GM23338 (cell line): ENCODE data around the gene MICB. TPM values are rescaled to one million over a fixed set of nuclear protein-coding genes. Genes with fewer than 3 reads are reported as not detected.

Experiments used
- ATAC-seq: fragments of 200-7000 bp; cut with Tn5 transposase; 3 replicates; pipeline ENCODE4 v1.9.1; 2020
- DNase-seq: peaks from one replicate; pipeline ENCODE4 v3.0.0-alpha.2; 2015; ENCODE audit warnings: low spot score
- H2AFZ ChIP-seq: fragments of 200-600 bp; sonication (generic); 2 replicates; pipeline ENCODE4 v1.8.0; 2016; ENCODE audit warnings: antibody characterized with exemption, mild to moderate bottlenecking, moderate library complexity
- H3F3A ChIP-seq: fragments of 200-600 bp; sonication (generic); replicated peaks from 2 replicates; pipeline ENCODE4 v1.8.0; 2017; ENCODE audit warnings: antibody characterized with exemption, mixed run types, low read depth
- H3K27ac ChIP-seq: fragments of 200-600 bp; sonication (generic); 2 replicates; pipeline ENCODE4 v1.6.1; 2016; ENCODE audit warnings: low read depth
- H3K27me3 ChIP-seq: fragments of 200-600 bp; sonication (generic); 2 replicates; pipeline ENCODE4 v1.8.0; 2016; ENCODE audit warnings: mild to moderate bottlenecking, mixed run types, moderate library complexity; ENCODE audit not compliant: insufficient read depth
- H3K36me3 ChIP-seq: fragments of 200-600 bp; sonication (generic); 2 replicates; pipeline ENCODE4 v1.8.0; 2016; ENCODE audit warnings: mild to moderate bottlenecking; ENCODE audit not compliant: insufficient read depth
- H3K4me1 ChIP-seq: fragments of 200-600 bp; sonication (generic); 2 replicates; pipeline ENCODE4 v1.8.0; 2016; ENCODE audit warnings: mild to moderate bottlenecking, moderate library complexity; ENCODE audit not compliant: insufficient read depth
- H3K4me2 ChIP-seq: fragments of 200-600 bp; sonication (generic); 2 replicates; pipeline ENCODE4 v1.7.1; 2017; ENCODE audit warnings: mixed run types
- H3K4me3 ChIP-seq: fragments of 200-600 bp; sonication (generic); 2 replicates; pipeline ENCODE4 v1.6.1; 2016; ENCODE audit warnings: mixed run types
- H3K79me2 ChIP-seq: fragments of 200-600 bp; sonication (generic); replicated peaks from 2 replicates; pipeline ENCODE4 v1.8.0; 2017; ENCODE audit warnings: mild to moderate bottlenecking; ENCODE audit not compliant: insufficient read depth
- H3K9me2 ChIP-seq: fragments of 200-600 bp; sonication (generic); 2 replicates; pipeline ENCODE4 v1.8.0; 2017; ENCODE audit not compliant: insufficient read depth
- H4K20me1 ChIP-seq: fragments of 200-600 bp; sonication (generic); replicated peaks from 2 replicates; pipeline ENCODE4 v1.8.0; 2017; ENCODE audit warnings: mild to moderate bottlenecking; ENCODE audit not compliant: insufficient read depth
- H3K27ac Mint-ChIP-seq: 2 replicates; pipeline ENCODE4 v1.8.0; 2020; ENCODE audit warnings: inconsistent platforms, mild to moderate bottlenecking, moderate library complexity, mixed read lengths
- H3K27me3 Mint-ChIP-seq: 3 replicates; pipeline ENCODE4 v1.8.0; 2022; ENCODE audit warnings: low read depth, mild to moderate bottlenecking, moderate library complexity, mixed read lengths, inconsistent platforms; ENCODE audit not compliant: insufficient read depth, poor library complexity
- H3K36me3 Mint-ChIP-seq: 3 replicates; pipeline ENCODE4 v1.8.0; 2021; ENCODE audit warnings: low read depth, mild to moderate bottlenecking, inconsistent platforms, moderate library complexity, mixed read lengths
- H3K4me1 Mint-ChIP-seq: 3 replicates; pipeline ENCODE4 v1.8.0; 2020; ENCODE audit warnings: mild to moderate bottlenecking, inconsistent platforms, mixed read lengths
- H3K4me3 Mint-ChIP-seq: 3 replicates; pipeline ENCODE4 v1.8.0; 2021; ENCODE audit warnings: moderate library complexity, mild to moderate bottlenecking, inconsistent platforms, mixed read lengths
- H3K9me3 Mint-ChIP-seq: 3 replicates; pipeline ENCODE4 v1.8.0; 2020; ENCODE audit warnings: moderate library complexity, mild to moderate bottlenecking, inconsistent platforms, mixed read lengths
- CREB1 ChIP-seq: fragments of 250-450 bp; sonication (Bioruptor Pico); IDR thresholded peaks from 2 replicates; pipeline ENCODE4 v1.5.0; 2020; ENCODE audit warnings: low read depth, mild to moderate bottlenecking, moderate library complexity
- CTCF ChIP-seq, 2 experiments: fragments of 200-600 bp in 1 of 2; sonication (generic) in 1 of 2; conservative IDR thresholded peaks; 2 replicates each; pipeline versions ENCODE4 v1.5.1 to v1.6.1; 2016 to 2017; ENCODE audit warnings: antibody characterized with exemption in 2 of 2, low read depth in 2 of 2, mild to moderate bottlenecking in 2 of 2, moderate library complexity in 1 of 2
- EZH2 ChIP-seq: fragments of 200-600 bp; sonication (generic); IDR thresholded peaks from one replicate; pipeline ENCODE4 v1.8.0; 2017; ENCODE audit warnings: antibody characterized with exemption, mild to moderate bottlenecking, low read depth; ENCODE audit not compliant: unreplicated experiment
- EZH2phosphoT487 ChIP-seq: fragments of 200-600 bp; sonication (generic); IDR thresholded peaks from one replicate; pipeline ENCODE4 v1.8.1; 2018; ENCODE audit warnings: antibody characterized with exemption; ENCODE audit not compliant: unreplicated experiment
- JUNB ChIP-seq: IDR thresholded peaks from one replicate; pipeline ENCODE4 v1.6.1; 2016; ENCODE audit warnings: antibody characterized with exemption; ENCODE audit not compliant: unreplicated experiment
- NANOG ChIP-seq: IDR thresholded peaks from 2 replicates; pipeline ENCODE4 v1.6.1; 2016; ENCODE audit warnings: antibody characterized with exemption, borderline replicate concordance
- POLR2AphosphoS5 ChIP-seq: IDR thresholded peaks from 2 replicates; pipeline ENCODE4 v1.6.1; 2016; ENCODE audit warnings: antibody characterized with exemption, low read depth
- REST ChIP-seq: IDR thresholded peaks from one replicate; pipeline ENCODE4 v1.6.1; 2018; ENCODE audit warnings: antibody characterized with exemption; ENCODE audit not compliant: unreplicated experiment
- STAT1 ChIP-seq: IDR thresholded peaks from one replicate; pipeline ENCODE4 v1.6.1; 2016; ENCODE audit warnings: antibody characterized with exemption; ENCODE audit not compliant: unreplicated experiment
- ZNF114 ChIP-seq: fragments of 250-450 bp; sonication (Bioruptor Pico); IDR thresholded peaks from 2 replicates; pipeline ENCODE4 v1.5.0; 2020; ENCODE audit warnings: mild to moderate bottlenecking, moderate library complexity
- ZNF331 ChIP-seq: fragments of 250-450 bp; sonication (Bioruptor Pico); IDR thresholded peaks from 2 replicates; pipeline ENCODE4 v1.5.0; 2020; ENCODE audit warnings: low read depth, mild to moderate bottlenecking, moderate library complexity
- ZNF462 ChIP-seq: fragments of 250-450 bp; sonication (Bioruptor Pico); IDR thresholded peaks from 2 replicates; pipeline ENCODE4 v1.5.0; 2020; ENCODE audit warnings: mild to moderate bottlenecking, moderate library complexity
- polyA plus RNA-seq: library from polyadenylated mRNA; unstranded; fragments of >200 nt; fragmentation: Nextera tagmentation; extraction: Ambion mirVana; gene quantifications from 2 replicates; pipeline ENCODE4 v1.2.1, GENCODE V29; 2016
- total RNA-seq: library from RNA; depleted of rRNA; stranded (reverse); fragments of >200 nt; shearing (Covaris generic); gene quantifications from 2 replicates; pipeline ENCODE4 v1.2.3, GENCODE V29; 2014
- TF ChIP-seq, protein P1 (sequence below): IDR thresholded peaks from 2 replicates; pipeline ENCODE4 v1.6.1; 2016; ENCODE audit warnings: antibody characterized with exemption

MICB gene
- total and polyA plus RNA-seq, 2 experiments from 2014 or later: 9.2 to 23.8 TPM

DNA sequence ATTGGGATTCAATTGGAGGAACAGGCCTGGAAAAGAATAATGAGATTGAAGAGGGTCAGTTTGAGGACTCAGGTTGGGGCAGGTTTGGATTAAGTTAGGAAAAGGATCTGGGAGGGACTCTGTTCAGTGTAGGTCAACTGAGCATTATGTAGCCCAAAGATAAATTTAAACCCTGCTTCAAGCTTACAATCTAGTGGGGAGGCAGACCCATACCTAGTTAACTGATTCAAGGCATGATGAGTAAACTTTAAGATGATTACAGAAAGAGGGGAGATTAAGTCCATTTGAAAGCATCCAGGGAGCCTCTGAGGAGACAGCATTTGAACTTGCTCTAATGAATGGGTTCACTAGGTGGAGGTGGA lies 62.7 kb downstream of the MICB start:
- H3K4me1 Mint-ChIP-seq: peaks cover 18% of the 10 kb centered on the region
- no peak overlapping the region for H3K4me3 Mint-ChIP-seq
- Histone ChIP-seq H3K4me3 (no peak overlapping the region), H3K79me2 (no peaks in the 10 kb centered on the region), H3K4me1 (peaks cover 3% of the 10 kb centered on the region; the same call in 1 of the 2 replicates), H2AFZ (no peak overlapping the region), H4K20me1 (no peaks in the 10 kb centered on the region), H3K4me2 (no peak overlapping the region), H3K27ac (no peak overlapping the region), H3F3A (0 out of 2 replicates have a peak, but pooled peaks cover 2% of the 10 kb centered on the region), H3K27me3 (no peaks in the 10 kb centered on the region), H3K9me2 (no peaks in the 10 kb centered on the region), H3K36me3 (no peaks in the 10 kb centered on the region)
- ATAC-seq (no peak), DNase-seq (no peak)
- H3K36me3 Mint-ChIP-seq: peaks cover 25% of the 10 kb centered on the region
- H3K9me3 Mint-ChIP-seq: no peaks in the 10 kb centered on the region; the same call in 2 of the 3 replicates
- H3K27me3 Mint-ChIP-seq: peaks cover 3% of the 10 kb centered on the region
- H3K27ac Mint-ChIP-seq: no peak overlapping the region
- TF ChIP-seq REST: no peak
- TF ChIP-seq STAT1: no peak
- TF ChIP-seq EZH2phosphoT487: no peak
- TF ChIP-seq ZNF462 (CRISPR knock-in tag): no peak
- no peak for TF ChIP-seq CTCF (conservative IDR thresholded peaks at IDR 0.05; ENCODE audit: low read depth in 2 of 2)
- TF ChIP-seq, protein P1, sequence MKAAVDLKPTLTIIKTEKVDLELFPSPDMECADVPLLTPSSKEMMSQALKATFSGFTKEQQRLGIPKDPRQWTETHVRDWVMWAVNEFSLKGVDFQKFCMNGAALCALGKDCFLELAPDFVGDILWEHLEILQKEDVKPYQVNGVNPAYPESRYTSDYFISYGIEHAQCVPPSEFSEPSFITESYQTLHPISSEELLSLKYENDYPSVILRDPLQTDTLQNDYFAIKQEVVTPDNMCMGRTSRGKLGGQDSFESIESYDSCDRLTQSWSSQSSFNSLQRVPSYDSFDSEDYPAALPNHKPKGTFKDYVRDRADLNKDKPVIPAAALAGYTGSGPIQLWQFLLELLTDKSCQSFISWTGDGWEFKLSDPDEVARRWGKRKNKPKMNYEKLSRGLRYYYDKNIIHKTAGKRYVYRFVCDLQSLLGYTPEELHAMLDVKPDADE: no peak
- no peak for TF ChIP-seq EZH2
- TF ChIP-seq JUNB: no peak
- no peak for TF ChIP-seq NANOG
- TF ChIP-seq ZNF114 (CRISPR knock-in tag): no peak
- no peak for TF ChIP-seq CREB1 (CRISPR knock-in tag)
- TF ChIP-seq POLR2AphosphoS5: no peak
- no peak for TF ChIP-seq ZNF331 (CRISPR knock-in tag)
